HG03469 (cell line): ENCODE results near the gene OR7C1.
"Not testable (repeated sequence)": the region's sequence is repeated elsewhere in the genome, so short reads cannot be mapped to it uniquely, and the experiment has no call there.

Experiments used
- ATAC-seq: cut with Tn5 transposase; IDR thresholded peaks from one replicate; pipeline ENCODE4 v1.9.1; 2021; ENCODE audit warnings: mild to moderate bottlenecking, moderate library complexity, moderate number of reproducible peaks; ENCODE audit not compliant: unreplicated experiment

The OR7C1 gene

GRCh38 chr19:14768001-14768400 lies 67.0 kb downstream of the OR7C1 start:
- no peak for ATAC-seq

- no peak for ATAC-seq
These were observed 67.5 kb downstream of the OR7C1 start for GRCh38 chr19:14767466-14767971.

- not testable (repeated sequence) for ATAC-seq
These were observed 69.1 kb downstream of the OR7C1 start for GRCh38 chr19:14765841-14766240.

GRCh38 chr19:14765403-14765802 lies 69.6 kb downstream of the OR7C1 start:
- not testable (repeated sequence) for ATAC-seq

GRCh38 chr19:14764401-14764800 lies 70.6 kb downstream of the OR7C1 start:
- no peak for ATAC-seq

GRCh38 chr19:14763497-14764145 lies 71.4 kb downstream of the OR7C1 start:
- ATAC-seq: no peak

GRCh38 chr19:14762111-14762510 lies 72.9 kb downstream of the OR7C1 start:
- ATAC-seq: no peak

GRCh38 chr19:14761607-14762006 lies 73.4 kb downstream of the OR7C1 start:
- no peak for ATAC-seq

GRCh38 chr19:14758816-14759215 lies 76.2 kb downstream of the OR7C1 start:
- ATAC-seq: no peak

- no peak for ATAC-seq
These were observed 86.4 kb downstream of the OR7C1 start for GRCh38 chr19:14748601-14749000.
